OCI-LY1 (cell line): Measurements from ENCODE around the gene ACER3.

Experiments used
- EZH2 ChIP-seq: fragments of 200-600 bp; sonication (generic), shearing (Covaris generic); IDR thresholded peaks from 2 replicates; pipeline ENCODE4 v1.8.0; 2017; ENCODE audit warnings: borderline replicate concordance, mixed run types, mild to moderate bottlenecking, antibody characterized with exemption, low read length, moderate library complexity, mixed read lengths
- TF ChIP-seq, protein P1 (sequence below): fragments of 200-600 bp; sonication (generic), shearing (Covaris generic); IDR thresholded peaks from 2 replicates; pipeline ENCODE4 v1.5.1; 2017; ENCODE audit warnings: mild to moderate bottlenecking, antibody characterized with exemption, low read length, moderate library complexity, mixed read lengths

DNA sequence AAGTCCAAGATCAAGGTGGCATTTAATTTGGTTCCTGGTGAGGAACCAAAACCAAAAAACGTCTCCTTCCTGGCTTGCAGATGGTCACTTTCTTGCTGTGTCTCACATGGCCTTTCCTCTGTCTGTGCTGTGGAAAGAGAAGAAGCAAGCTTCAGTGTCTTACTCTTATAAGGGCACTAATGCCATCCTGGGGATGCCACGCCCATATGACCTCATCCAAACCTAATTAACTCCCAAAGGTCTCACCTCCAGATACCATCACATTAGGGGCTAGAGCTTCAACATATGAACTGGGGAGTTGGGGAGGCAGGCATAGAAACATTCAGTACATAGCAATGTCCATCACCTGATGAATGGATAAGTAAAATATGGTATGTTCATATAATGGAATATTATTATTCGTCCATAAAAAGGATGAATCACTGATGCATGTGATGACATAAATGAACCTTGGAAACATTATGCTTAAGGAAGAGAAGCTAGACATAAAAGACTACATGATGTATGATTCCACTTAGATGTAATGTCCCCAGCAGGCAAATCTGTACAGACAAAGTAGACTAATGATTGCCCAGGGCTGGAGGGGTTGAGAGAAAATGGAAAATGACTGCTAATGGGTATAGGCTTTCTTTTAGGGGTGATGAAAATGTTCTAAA is 94.9 kb downstream of the ACER3 start:
- TF ChIP-seq, protein P1, sequence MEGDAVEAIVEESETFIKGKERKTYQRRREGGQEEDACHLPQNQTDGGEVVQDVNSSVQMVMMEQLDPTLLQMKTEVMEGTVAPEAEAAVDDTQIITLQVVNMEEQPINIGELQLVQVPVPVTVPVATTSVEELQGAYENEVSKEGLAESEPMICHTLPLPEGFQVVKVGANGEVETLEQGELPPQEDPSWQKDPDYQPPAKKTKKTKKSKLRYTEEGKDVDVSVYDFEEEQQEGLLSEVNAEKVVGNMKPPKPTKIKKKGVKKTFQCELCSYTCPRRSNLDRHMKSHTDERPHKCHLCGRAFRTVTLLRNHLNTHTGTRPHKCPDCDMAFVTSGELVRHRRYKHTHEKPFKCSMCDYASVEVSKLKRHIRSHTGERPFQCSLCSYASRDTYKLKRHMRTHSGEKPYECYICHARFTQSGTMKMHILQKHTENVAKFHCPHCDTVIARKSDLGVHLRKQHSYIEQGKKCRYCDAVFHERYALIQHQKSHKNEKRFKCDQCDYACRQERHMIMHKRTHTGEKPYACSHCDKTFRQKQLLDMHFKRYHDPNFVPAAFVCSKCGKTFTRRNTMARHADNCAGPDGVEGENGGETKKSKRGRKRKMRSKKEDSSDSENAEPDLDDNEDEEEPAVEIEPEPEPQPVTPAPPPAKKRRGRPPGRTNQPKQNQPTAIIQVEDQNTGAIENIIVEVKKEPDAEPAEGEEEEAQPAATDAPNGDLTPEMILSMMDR, result no peak
- TF ChIP-seq EZH2, result no peak
